WTC11 (cell line): ENCODE measurements around the gene CCSER1.

ENCODE experiments used
- ATF2 ChIP-seq: sonication (generic); formaldehyde crosslinking; IDR thresholded peaks from 2 replicates; pipeline ENCODE4 v1.8.1; 2022; ENCODE audit warnings: low read depth, missing genetic modification reagents, borderline replicate concordance
- CREB1 ChIP-seq: sonication (generic); formaldehyde crosslinking; IDR thresholded peaks from 2 replicates; pipeline ENCODE4 v1.8.0; 2023; ENCODE audit warnings: mild to moderate bottlenecking, missing genetic modification reagents
- CTCF ChIP-seq: fragments of 200-600 bp; IDR thresholded peaks from 2 replicates; pipeline ENCODE4 v1.8.0; 2022; ENCODE audit warnings: antibody characterized with exemption
- E2F4 ChIP-seq: sonication (generic); formaldehyde crosslinking; IDR thresholded peaks from 2 replicates; pipeline ENCODE4 v1.8.1; 2022; ENCODE audit warnings: low read depth, mild to moderate bottlenecking, moderate library complexity, missing genetic modification reagents, borderline replicate concordance
- NR1H2 ChIP-seq: sonication (generic); formaldehyde crosslinking; IDR thresholded peaks from 2 replicates; pipeline ENCODE4 v1.9.0; 2021; ENCODE audit warnings: mild to moderate bottlenecking, moderate library complexity, missing genetic modification reagents
- NR3C1 ChIP-seq: sonication (generic); formaldehyde crosslinking; conservative IDR thresholded peaks from 2 replicates; pipeline ENCODE4 v1.8.1; 2023; ENCODE audit warnings: low read depth, mild to moderate bottlenecking, missing genetic modification reagents
- RORB ChIP-seq: fragments of 250-450 bp; sonication (Bioruptor Pico); IDR thresholded peaks from 2 replicates; pipeline ENCODE4 v1.9.0; 2021; ENCODE audit warnings: mild to moderate bottlenecking
- USF2 ChIP-seq: sonication (generic); formaldehyde crosslinking; IDR thresholded peaks from 2 replicates; pipeline ENCODE4 v1.8.1; 2023; ENCODE audit warnings: mild to moderate bottlenecking, missing genetic modification reagents, moderate library complexity

- TF ChIP-seq CREB1 (CRISPR knock-in tag) (no peak), CTCF (no peak), RORB (CRISPR knock-in tag) (no peak), NR1H2 (CRISPR knock-in tag) (no peak), NR3C1 (CRISPR knock-in tag) (no peak), USF2 (no peak), E2F4 (CRISPR knock-in tag) (no peak), ATF2 (CRISPR knock-in tag) (no peak)
Measured at GRCh38 chr4:90727938-90728337, 600.7 kb downstream of the CCSER1 start.
